ENCODE results near the gene CELF2.

CELF2 gene

GRCh38 chr10:11204351-11204942 is 186.8 kb downstream of the CELF2 start:
- DNase-seq, result no peak

DNA sequence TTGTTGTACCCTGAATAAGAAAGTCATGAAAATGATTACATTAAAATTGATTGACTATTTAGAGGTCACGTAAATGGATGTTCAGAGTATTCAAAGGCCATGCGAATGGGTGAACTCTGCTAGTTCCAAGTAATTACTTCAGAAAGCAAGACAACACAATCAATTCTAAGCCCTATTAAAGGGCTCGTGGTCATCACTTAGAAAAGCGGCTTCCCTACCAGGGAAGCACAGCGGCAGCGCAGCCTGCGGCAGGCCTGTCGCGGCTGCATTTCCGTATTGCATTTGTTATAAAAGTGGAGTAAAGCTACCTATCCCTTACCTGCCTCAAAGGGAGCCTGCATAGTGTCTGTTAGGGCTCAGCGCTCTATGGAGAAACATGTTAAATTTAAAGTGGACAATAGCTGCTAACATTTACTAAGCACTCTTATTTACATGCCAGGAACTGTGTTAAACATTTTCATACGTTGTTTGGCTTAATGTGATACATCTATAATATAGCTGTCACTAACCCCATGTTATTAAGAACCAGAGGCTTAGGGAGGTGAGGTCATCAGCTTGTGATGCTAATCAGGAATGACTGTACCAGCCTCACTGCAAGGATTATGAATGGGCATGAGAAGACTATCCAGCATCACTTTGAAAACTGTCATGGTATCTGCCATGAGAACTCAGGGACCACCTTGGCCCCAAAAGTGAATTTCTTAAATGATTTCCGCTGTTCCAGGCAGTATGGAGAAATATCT is 187.5 kb downstream of the CELF2 start:
- peak; percentile 34 for DNase-seq

DNA sequence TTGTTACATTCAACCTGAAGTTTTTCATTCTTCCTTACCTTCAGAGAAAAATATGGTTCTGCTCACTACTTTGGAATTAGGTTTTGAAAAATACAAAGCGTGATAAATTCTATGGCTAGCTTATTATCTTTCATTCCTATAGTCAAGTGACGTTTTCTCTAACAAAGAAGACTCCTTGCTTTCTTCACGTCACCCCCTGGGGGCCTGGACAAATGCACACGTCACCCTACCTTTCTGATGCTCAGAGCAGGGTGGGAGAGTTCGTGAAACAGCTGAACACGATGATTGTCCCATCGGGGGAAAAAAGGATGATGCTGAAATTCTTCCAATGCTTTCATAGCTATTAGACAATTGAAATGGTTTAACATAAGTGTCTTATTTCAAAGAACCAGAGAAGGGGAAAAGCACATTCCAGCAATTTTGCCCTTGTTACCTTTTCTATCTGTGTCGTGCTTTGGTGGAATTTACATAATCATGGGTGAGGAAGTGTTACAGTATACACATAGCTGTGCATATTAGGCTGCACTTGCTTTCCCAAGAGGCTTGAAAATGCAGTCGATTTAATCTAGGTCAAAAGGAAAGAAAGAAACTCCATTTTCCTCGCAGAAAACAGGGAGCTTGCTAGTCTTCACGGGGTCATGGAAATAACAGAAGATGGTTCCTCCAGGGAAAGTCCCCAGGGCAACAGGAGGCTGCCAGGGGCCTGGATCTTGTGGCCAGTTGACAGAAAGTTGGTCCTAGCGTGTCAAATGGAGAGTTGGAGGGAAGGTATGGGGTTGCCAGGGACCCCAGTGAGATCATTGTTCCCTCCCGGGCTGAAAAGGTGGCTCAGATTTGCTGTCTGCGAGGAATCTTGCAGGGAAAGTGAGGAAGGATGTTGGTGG is 189.2 kb downstream of the CELF2 start:
- DNase-seq, result no peak

- no peak for DNase-seq
These were observed 189.8 kb downstream of the CELF2 start for GRCh38 chr10:11207560-11207844.

DNA sequence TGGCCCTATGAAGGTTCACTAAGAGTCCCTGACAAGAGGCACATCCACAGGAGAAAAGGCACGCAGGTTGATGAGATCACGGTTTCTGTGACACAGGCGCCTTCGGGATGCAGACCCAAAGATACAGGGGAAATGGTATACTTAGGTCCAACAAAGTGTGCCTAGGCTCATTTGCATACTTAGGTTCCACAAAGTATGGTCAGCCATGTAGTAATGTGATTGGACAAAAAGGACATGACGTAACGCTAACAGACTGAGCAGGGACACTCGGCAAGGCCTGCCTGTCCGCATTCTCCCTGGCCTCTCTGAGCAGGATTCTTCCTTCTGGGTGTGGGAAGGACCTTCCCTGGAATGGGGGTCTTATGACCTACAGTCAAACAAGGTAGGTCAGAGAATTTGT is 190.6 kb downstream of the CELF2 start:
- DNase-seq, result no peak

DNA sequence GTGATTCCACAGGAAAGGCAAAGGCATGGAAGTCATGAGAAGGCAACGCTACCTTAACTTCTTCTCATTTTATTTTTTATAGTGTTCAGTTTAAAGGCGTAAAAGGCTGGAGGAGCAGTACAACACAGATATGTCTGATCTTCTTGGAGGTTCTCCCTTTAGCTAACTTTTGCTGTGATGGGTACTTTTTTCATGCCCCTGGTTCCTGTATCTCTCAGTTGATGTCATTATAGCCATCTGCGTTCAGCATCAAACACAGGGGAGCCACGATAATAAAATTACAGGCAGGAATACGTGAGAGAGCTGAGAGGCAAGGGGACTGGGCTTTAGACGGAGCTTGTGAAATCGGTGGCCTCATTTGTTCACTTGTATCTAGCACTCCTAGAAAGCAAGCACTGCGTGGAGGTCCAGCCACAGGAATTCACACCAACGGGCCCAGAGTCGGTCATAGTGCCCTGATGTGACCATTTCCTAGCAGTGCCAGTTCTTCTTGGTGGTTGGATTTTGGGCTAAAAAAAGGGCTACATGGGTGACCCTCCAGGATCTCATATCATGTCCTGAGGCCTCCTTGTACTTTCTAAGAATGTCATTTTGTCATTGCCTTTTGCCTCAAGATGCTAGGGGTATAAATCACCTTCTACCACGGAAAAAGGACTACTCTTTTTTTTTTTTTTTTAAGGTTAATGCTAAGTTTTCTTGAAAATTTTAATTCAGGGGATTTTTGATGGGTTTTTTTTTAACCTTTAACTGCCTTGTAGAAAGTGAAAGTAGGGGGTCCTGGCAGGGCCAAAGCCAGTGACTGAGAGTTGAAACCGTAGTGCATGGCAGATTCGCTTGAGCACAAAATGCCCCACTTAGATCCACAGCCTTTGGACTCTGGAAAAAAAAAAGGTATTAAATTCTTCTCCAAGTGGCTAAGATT is 191.5 kb downstream of the CELF2 start:
- no peak for DNase-seq

- no peak for DNase-seq
These were observed 192.1 kb downstream of the CELF2 start for GRCh38 chr10:11209830-11210181.

DNA sequence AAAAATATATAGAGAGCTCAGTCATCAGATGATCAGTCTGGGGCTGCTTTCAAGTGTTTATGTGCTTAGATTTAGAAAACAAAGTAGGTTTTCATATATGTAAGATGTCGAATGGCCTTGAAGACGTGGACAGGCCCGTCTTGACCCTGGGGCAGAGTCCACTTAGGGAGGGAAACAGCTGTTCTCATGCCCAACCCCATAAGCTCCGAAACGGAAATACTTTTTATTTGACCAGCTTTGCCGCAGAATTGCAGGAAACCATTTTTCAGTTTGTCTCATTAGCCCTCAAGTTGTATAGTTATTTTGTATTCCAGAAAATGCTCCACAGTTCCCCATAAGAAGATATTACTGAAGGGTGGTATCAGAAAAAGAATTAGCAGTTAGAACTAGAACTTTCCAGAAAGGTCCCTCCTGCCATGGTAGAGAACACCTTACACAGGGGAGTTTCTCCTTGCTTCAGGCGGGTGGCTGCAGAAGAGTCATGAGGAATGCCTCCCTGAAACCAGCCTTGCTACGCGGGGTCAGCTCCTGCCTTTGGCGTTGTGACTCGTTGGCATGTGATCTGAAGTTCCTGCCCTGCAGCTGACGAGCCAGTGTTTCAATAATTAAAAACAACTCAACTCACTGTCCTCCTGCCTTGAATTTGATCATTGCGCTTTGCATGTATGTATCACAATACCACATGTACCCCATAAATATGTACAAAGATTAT is 192.7 kb downstream of the CELF2 start:
- DNase-seq, result no peak

- DNase-seq, result no peak
These were observed 194.8 kb downstream of the CELF2 start for GRCh38 chr10:11212288-11213085.

- DNase-seq, result no peak
These were observed 195.5 kb downstream of the CELF2 start for GRCh38 chr10:11213137-11213536.

GRCh38 chr10:11214407-11214806 is 196.7 kb downstream of the CELF2 start:
- DNase-seq, result no peak

DNA sequence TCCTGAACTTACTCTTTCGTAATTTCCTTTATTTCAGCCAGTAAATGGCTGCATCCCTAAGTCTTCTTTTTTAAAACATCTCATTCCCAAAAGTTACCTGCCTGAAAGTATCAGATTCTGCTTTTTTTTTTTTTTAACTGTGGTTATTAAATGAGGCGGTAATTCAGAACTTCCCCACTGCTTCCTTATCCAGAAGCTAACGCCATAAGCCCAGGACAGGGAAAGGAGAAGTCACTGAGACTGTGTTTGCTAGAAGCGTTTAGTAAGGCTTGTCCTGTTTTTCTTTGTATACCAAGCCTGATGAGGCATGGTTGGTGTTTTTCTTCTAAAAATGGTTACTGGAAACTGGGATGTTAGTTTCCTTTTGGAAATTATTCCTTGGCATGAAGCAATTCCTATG is 197.8 kb downstream of the CELF2 start:
- no peak for DNase-seq

- DNase-seq, result no peak
These were observed 199.8 kb downstream of the CELF2 start for GRCh38 chr10:11217521-11217920.

DNA sequence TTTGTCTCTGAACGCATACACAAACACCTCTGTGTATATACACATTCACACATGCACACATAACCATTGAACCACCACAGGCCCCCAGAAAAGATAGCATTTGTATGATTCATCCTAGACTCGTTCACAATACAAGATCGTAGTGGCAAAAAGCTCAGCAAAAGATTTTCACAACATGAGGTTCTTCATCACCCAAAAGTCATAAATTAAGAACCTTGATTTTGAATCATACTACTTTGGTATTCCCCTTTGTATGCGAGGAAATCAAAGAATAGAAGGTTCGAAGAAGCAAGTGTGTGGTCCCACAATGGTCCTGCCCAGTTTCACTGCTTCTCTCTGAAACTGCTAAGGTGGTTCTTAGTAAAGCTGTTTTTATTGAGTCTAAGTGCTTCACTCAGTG is 200.7 kb downstream of the CELF2 start:
- no peak for DNase-seq

- no peak for DNase-seq
These were observed 201.8 kb downstream of the CELF2 start for GRCh38 chr10:11219431-11219830.

DNA sequence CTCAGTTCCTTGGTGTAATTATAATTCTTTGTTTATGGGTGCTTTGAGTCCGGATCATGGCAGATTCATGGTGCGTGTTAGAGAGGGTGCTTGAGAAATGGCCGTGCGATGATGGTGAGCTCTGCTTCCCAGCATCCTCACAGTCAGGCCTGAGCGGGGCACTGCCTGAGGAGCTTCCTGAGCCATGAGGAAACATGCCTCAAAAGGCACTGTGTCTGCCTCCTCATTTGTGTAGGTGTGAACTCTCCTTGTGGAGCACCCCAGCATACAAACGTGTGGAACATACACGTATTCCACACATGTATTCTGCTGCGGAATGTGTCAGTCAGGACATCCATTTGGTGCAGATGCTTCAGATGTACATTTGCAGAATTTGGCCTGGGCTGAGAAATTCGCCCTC is 205.4 kb downstream of the CELF2 start:
- DNase-seq, result no peak

GRCh38 chr10:11223507-11224140 is 206.0 kb downstream of the CELF2 start:
- DNase-seq, result no peak

DNA sequence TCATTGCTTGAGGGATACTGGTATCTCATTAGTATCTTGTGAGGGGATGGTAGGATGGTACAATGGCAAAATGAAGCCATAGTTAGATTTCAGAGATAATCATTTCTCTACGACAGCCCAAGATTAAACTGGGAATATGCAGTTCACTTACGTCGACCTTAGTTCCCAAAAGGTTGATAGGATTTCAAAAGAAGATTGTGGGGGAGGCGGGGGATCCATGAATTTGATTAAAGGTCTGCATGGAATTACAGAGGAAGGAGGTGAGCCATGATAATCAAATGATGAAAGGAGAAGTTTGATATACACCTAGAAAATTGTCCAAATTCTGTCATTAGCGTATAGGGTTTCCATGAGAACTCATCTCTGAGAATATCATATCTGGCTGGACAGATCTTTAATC is 206.6 kb downstream of the CELF2 start:
- DNase-seq, result no peak

DNA sequence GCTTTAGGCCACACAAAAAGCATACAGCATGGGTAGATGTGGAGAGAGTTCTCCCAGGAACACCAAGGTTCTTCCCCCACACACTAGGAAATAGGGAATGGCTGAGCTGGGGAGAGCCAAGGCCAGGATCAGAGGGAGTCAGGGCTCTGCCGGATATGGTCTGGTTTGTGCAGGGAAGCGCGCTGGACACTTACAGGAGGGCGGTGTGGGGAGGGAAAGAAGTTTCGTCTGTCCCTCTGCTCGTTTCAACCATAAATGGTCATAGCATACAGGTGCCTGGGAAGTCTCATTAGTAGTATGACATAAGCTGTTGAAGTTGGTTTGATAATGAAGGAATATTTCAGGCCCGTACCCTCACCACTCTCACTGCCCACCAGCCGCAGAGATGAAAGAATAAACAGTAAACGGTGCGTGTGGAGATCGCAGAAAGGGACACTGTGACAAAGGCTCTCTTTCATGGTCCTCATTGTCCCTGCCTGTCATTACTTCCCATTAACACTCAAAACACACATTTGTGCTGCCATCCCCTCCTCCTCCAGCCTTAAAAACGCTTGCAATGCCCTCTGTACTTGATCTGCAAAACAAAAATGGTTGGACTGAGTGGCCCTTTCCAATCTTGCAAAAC is 207.2 kb downstream of the CELF2 start:
- DNase-seq, result no peak

DNA sequence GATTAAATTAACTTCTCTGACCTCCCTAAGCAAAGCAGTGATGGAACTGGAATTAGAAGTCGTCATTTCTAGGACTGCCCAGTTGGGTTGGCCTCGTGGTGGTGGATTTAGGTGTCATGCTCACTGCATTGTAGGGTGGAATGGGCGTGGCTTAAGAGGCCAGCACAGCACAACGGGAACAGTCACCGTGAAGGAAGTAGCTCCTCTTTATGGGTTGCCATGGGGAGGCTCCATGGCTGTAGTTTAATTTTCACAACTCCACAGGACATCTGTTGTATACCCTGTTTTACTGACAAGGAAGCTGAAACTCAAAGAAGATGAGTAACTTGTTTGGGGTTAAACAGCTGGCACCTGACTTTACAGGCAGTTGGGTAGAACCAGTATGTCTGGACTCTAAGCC is 208.3 kb downstream of the CELF2 start:
- DNase-seq, result no peak
